NCI-H2029 treated with DMSO at 0.1 percent for 48 hours (cell line): ENCODE measurements around the gene ZNF10.

Experiments used
- DNase-seq: peaks from one replicate; lab custom pipeline; 2025; lab: John Stamatoyannopoulos, UW

The ZNF10 gene

GRCh38 chr12:133201888-133202287 is 71.5 kb downstream of the ZNF10 start:
- no peak for DNase-seq

- DNase-seq, result no peak
Observed at GRCh38 chr12:133202493-133203343, 72.3 kb downstream of the ZNF10 start.

GRCh38 chr12:133203344-133204263 is 73.2 kb downstream of the ZNF10 start:
- no peak for DNase-seq

- DNase-seq, result no peak
Observed at GRCh38 chr12:133204264-133204603, 73.8 kb downstream of the ZNF10 start.

- DNase-seq, result no peak
Observed at GRCh38 chr12:133206390-133206789, 76.0 kb downstream of the ZNF10 start.
